ENCODE results near the gene NFE2L3.

Gene NFE2L3

GRCh38 chr7:26151953-26152781 is at the start of gene NFE2L3:
Gene NFE2L3 (plus strand): TSS chr7:26152198. CDS start chr7:26152499, 301 bp downstream.
- Histone ChIP-seq H3K4me2 (ENCODE audit: low read length) (peak within 1 kb of the TSS; percentile 94), H4K20me1 (ENCODE audit: insufficient read depth, low read length) (no peaks in the 10 kb centered on the region), H3K9me3 (ENCODE audit: low read length) (no peaks in the 10 kb centered on the region), H3K9ac (ENCODE audit: low read length) (peak within 1 kb of the TSS; percentile 70), H3K27ac (ENCODE audit: low read depth, low read length, poor library complexity, severe bottlenecking) (peak within 1 kb of the TSS; percentile 94), H3K36me3 (ENCODE audit: insufficient read depth, low read length) (no peaks in the 10 kb centered on the region), H3K79me2 (ENCODE audit: insufficient read depth, low read length) (peaks cover 35% of the 10 kb centered on the region), H3K4me1 (ENCODE audit: insufficient read depth, low read length, severe bottlenecking) (peaks cover 53% of the 10 kb centered on the region), H3K4me3 (ENCODE audit: low read depth, low read length, poor library complexity, severe bottlenecking) (peak within 1 kb of the TSS; percentile 69), H3K9me2 (ENCODE audit: low read depth, low read length) (no peaks in the 10 kb centered on the region), H2AFZ (ENCODE audit: low read length) (0 out of 2 replicates have a peak within 1 kb of the TSS, but pooled peaks have one; percentile 44), H3F3A (ENCODE audit: insufficient read depth, low read length) (no peaks in the 10 kb centered on the region), H3K27me3 (ENCODE audit: insufficient read depth, low read length) (no peaks in the 10 kb centered on the region)
- TF ChIP-seq EZH2 (IDR thresholded peaks at IDR 0.05; ENCODE audit: borderline replicate concordance, low read length) (no peak), CTCF (IDR thresholded peaks at IDR 0.05; ENCODE audit: low read length) (peak; percentile 23; the same call in 1 of the 2 replicates)

GRCh38 chr7:26103596-26103995 is 48.4 kb upstream of the NFE2L3 start:
- H3K79me2 ChIP-seq (ENCODE audit: insufficient read depth, low read length), result no peaks in the 10 kb centered on the region
- no peak overlapping the region for H3K9ac ChIP-seq (ENCODE audit: low read length)
- no peaks in the 10 kb centered on the region for H3K9me3 ChIP-seq (ENCODE audit: low read length)
- no peaks in the 10 kb centered on the region for H3F3A ChIP-seq (ENCODE audit: insufficient read depth, low read length)
- H3K4me2 ChIP-seq (ENCODE audit: low read length), result peak overlapping the region; percentile 6; the same call in 1 of the 2 replicates
- H3K36me3 ChIP-seq (ENCODE audit: insufficient read depth, low read length), result no peaks in the 10 kb centered on the region
- peak overlapping the region; percentile 16 for H3K27ac ChIP-seq (ENCODE audit: low read depth, low read length, poor library complexity, severe bottlenecking)
- H3K9me2 ChIP-seq (ENCODE audit: low read depth, low read length), result no peaks in the 10 kb centered on the region
- H3K4me1 ChIP-seq (ENCODE audit: insufficient read depth, low read length, severe bottlenecking), result peaks cover 39% of the 10 kb centered on the region
- H3K27me3 ChIP-seq (ENCODE audit: insufficient read depth, low read length), result no peaks in the 10 kb centered on the region
- TF ChIP-seq EZH2 (IDR thresholded peaks at IDR 0.05; ENCODE audit: borderline replicate concordance, low read length) (no peak), CTCF (IDR thresholded peaks at IDR 0.05; ENCODE audit: low read length) (no peak)
- H2AFZ ChIP-seq (ENCODE audit: low read length), result no peak overlapping the region
- no peak overlapping the region for H3K4me3 ChIP-seq (ENCODE audit: low read depth, low read length, poor library complexity, severe bottlenecking)
- H4K20me1 ChIP-seq (ENCODE audit: insufficient read depth, low read length), result no peaks in the 10 kb centered on the region

- TF ChIP-seq CTCF (IDR thresholded peaks at IDR 0.05; ENCODE audit: low read length), result no peak
- TF ChIP-seq EZH2 (IDR thresholded peaks at IDR 0.05; ENCODE audit: borderline replicate concordance, low read length), result no peak
- Histone ChIP-seq H3K4me1 (ENCODE audit: insufficient read depth, low read length, severe bottlenecking) (peaks cover 34% of the 10 kb centered on the region), H3K27ac (ENCODE audit: low read depth, low read length, poor library complexity, severe bottlenecking) (no peak overlapping the region), H3K9me3 (ENCODE audit: low read length) (no peaks in the 10 kb centered on the region), H3K36me3 (ENCODE audit: insufficient read depth, low read length) (no peaks in the 10 kb centered on the region), H2AFZ (ENCODE audit: low read length) (no peak overlapping the region), H3F3A (ENCODE audit: insufficient read depth, low read length) (no peaks in the 10 kb centered on the region), H3K9me2 (ENCODE audit: low read depth, low read length) (no peaks in the 10 kb centered on the region), H3K4me2 (ENCODE audit: low read length) (no peak overlapping the region), H4K20me1 (ENCODE audit: insufficient read depth, low read length) (no peaks in the 10 kb centered on the region), H3K27me3 (ENCODE audit: insufficient read depth, low read length) (no peaks in the 10 kb centered on the region), H3K4me3 (ENCODE audit: low read depth, low read length, poor library complexity, severe bottlenecking) (no peak overlapping the region), H3K9ac (ENCODE audit: low read length) (no peak overlapping the region), H3K79me2 (ENCODE audit: insufficient read depth, low read length) (no peaks in the 10 kb centered on the region)
Observed at GRCh38 chr7:26105236-26105635, 46.8 kb upstream of the NFE2L3 start.
